ENCODE results near the gene HYKK.

- no peak for TF ChIP-seq CTCF (IDR thresholded peaks at IDR 0.05; ENCODE audit: insufficient read depth, low read length, poor library complexity, severe bottlenecking)
- no peak for TF ChIP-seq EZH2phosphoT487 (conservative IDR thresholded peaks at IDR 0.05; ENCODE audit: low read length)
Measured at GRCh38 chr15:78501857-78502256, 5.5 kb upstream of the HYKK start.

Measured in SU-DHL-6 (cell line).